HepG2 (cell line): Measurements from ENCODE around the gene VPS11. TPM values are rescaled to one million over a fixed set of nuclear protein-coding genes. Genes with fewer than 3 reads are reported as not detected.

Source experiments
- MEF2D ChIP-seq: sonication (generic); formaldehyde crosslinking; IDR thresholded peaks from 2 replicates; pipeline ENCODE4 v1.5.1; 2020; ENCODE audit warnings: mild to moderate bottlenecking, missing genetic modification reagents
- TBX3 ChIP-seq: fragments of 450-650 bp; IDR thresholded peaks from 2 replicates; pipeline ENCODE4 v1.6.1; 2017; ENCODE audit warnings: antibody characterized with exemption, mild to moderate bottlenecking, inconsistent platforms, borderline replicate concordance
- ZMAT3 ChIP-seq: sonication (generic); formaldehyde crosslinking; conservative IDR thresholded peaks from 2 replicates; pipeline ENCODE4 v1.7.0; 2021; ENCODE audit warnings: missing genetic modification reagents
- polyA plus RNA-seq, 8 experiments: library from polyadenylated mRNA; depleted of rRNA in 3 of 8; stranded (reverse) in 7 of 8; unstranded in 1 of 8; fragments of >200 nt; fragmentation: Illumina TruSeq in 4 of 8; extraction: Trizol in 4 of 8; gene quantifications; 2 replicates each; pipeline versions ENCODE4 v1.2.1 to v1.2.3, GENCODE V29; 2011 to 2016; ENCODE audit warnings: low read depth in 4 of 8, missing spikeins in 1 of 8, mixed read lengths in 1 of 8; ENCODE audit not compliant: insufficient read depth in 1 of 8
- total RNA-seq, 5 experiments: library from RNA; depleted of rRNA; stranded (reverse); fragments of >200 nt; fragmentation: Illumina TruSeq; extraction: Trizol; gene quantifications; 2 replicates each; pipeline ENCODE4 v1.2.3, GENCODE V29; 2016; ENCODE audit warnings: low read depth in 1 of 5
- TF ChIP-seq, protein P1 (sequence below), 2 experiments: fragments of 450-650 bp in 1 of 2; sonication (generic) in 1 of 2; formaldehyde crosslinking in 1 of 2; IDR thresholded peaks; 2 replicates each; pipeline versions ENCODE4 v1.6.1 to v1.8.0; 2016 to 2022; ENCODE audit warnings: antibody characterized with exemption in 1 of 2, mild to moderate bottlenecking in 1 of 2, missing genetic modification reagents in 1 of 2
- TF ChIP-seq, protein P2 (sequence below): sonication (generic); formaldehyde crosslinking; IDR thresholded peaks from 2 replicates; pipeline ENCODE4 v1.8.1; 2023; ENCODE audit warnings: mild to moderate bottlenecking, moderate library complexity, missing genetic modification reagents
- TF ChIP-seq, protein P3 (sequence below): sonication (generic); formaldehyde crosslinking; IDR thresholded peaks from 2 replicates; pipeline ENCODE4 v1.5.1; 2020; ENCODE audit warnings: missing genetic modification reagents, mild to moderate bottlenecking, borderline replicate concordance
- TF ChIP-seq, protein P4 (sequence below): sonication (generic); formaldehyde crosslinking; IDR thresholded peaks from 2 replicates; pipeline ENCODE4 v1.4.0; 2020; ENCODE audit warnings: missing genetic modification reagents
- TF ChIP-seq, protein P5 (sequence below): sonication (generic); formaldehyde crosslinking; conservative IDR thresholded peaks from 2 replicates; pipeline ENCODE4 v1.4.0; 2020; ENCODE audit warnings: missing genetic modification reagents

The VPS11 gene
- total and polyA plus RNA-seq, 2 of the 13 experiments (the other 11 are each of a cell fraction or from before 2014, with no cell fraction given), result 13.7 to 21.6 TPM

DNA sequence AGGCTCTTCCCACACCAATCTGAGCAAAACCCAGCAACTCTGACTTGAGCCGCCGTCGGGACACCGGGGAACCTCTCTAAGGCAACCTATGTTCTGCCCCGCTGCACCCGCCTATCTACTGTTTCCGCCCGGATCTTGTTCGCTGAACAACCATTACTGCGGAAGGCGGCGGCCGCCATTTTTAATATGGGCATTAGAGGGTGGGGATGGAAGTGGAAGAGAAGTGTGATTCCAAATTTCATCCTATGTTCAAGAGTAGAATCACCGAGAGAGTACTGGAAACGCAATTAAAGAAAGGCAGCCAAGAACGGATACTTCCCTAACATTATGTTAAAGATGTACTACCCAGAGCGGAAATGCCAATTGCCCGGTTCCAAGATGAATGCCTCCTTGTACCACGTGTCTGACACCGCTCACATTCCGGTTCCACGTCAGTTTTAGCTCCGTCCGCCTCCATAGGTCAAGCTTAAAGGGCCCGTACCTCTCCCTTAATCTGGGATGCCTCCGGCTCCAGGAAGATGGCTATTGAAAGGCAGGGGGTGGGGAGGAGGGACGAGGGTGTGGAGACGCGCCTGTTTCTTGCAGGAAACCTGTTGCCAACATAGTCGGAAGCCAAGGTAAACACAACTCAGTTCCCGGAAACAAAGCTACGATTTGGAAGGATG lies 34.3 kb downstream of the VPS11 start, which contains the start of gene DPAGT1 (continued):
- TF ChIP-seq, protein P1, sequence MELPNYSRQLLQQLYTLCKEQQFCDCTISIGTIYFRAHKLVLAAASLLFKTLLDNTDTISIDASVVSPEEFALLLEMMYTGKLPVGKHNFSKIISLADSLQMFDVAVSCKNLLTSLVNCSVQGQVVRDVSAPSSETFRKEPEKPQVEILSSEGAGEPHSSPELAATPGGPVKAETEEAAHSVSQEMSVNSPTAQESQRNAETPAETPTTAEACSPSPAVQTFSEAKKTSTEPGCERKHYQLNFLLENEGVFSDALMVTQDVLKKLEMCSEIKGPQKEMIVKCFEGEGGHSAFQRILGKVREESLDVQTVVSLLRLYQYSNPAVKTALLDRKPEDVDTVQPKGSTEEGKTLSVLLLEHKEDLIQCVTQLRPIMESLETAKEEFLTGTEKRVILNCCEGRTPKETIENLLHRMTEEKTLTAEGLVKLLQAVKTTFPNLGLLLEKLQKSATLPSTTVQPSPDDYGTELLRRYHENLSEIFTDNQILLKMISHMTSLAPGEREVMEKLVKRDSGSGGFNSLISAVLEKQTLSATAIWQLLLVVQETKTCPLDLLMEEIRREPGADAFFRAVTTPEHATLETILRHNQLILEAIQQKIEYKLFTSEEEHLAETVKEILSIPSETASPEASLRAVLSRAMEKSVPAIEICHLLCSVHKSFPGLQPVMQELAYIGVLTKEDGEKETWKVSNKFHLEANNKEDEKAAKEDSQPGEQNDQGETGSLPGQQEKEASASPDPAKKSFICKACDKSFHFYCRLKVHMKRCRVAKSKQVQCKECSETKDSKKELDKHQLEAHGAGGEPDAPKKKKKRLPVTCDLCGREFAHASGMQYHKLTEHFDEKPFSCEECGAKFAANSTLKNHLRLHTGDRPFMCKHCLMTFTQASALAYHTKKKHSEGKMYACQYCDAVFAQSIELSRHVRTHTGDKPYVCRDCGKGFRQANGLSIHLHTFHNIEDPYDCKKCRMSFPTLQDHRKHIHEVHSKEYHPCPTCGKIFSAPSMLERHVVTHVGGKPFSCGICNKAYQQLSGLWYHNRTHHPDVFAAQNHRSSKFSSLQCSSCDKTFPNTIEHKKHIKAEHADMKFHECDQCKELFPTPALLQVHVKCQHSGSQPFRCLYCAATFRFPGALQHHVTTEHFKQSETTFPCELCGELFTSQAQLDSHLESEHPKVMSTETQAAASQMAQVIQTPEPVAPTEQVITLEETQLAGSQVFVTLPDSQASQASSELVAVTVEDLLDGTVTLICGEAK (IDR thresholded peaks at IDR 0.05), result peak; percentile 48
- TF ChIP-seq, protein P1 (CRISPR knock-in tag; IDR thresholded peaks at IDR 0.05), result no peak
- TF ChIP-seq, protein P2, sequence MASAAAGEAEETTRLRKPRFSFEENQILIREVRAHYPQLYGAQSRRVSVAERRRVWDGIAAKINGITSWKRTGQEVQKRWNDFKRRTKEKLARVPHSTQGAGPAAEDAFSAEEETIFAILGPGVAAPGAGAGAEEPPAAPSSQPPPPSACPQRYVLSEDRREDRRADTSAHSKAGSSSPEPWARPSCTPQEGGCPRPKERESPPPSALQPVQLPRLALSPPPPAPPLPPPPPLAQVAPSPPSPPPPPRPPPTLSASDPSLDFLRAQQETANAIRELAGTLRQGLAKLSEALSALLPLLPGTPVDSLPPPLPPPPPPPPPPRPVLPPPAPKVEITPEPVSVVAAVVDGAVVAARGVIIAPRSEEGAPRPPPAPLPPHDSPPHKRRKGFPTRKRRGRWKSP (CRISPR knock-in tag), result no peak
- TF ChIP-seq MEF2D (CRISPR knock-in tag) (0 out of 2 replicates have a peak, but pooled peaks have one; percentile 41), TBX3 (peak; percentile 59; the same call in 1 of the 2 replicates), ZMAT3 (CRISPR knock-in tag) (no peak)
- TF ChIP-seq, protein P3, sequence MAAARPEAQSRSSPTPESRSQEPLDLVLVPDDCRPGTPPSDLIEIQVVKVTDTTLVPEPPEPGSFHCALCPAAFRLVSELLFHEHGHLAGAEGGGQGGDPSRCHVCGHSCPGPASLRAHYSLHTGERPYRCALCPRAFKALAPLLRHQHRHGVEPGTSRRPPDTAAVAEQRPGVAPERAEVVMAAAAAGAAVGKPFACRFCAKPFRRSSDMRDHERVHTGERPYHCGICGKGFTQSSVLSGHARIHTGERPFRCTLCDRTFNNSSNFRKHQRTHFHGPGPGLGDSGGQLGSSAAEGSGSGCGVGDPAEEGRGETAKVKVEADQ (CRISPR knock-in tag), result no peak
- TF ChIP-seq, protein P4, sequence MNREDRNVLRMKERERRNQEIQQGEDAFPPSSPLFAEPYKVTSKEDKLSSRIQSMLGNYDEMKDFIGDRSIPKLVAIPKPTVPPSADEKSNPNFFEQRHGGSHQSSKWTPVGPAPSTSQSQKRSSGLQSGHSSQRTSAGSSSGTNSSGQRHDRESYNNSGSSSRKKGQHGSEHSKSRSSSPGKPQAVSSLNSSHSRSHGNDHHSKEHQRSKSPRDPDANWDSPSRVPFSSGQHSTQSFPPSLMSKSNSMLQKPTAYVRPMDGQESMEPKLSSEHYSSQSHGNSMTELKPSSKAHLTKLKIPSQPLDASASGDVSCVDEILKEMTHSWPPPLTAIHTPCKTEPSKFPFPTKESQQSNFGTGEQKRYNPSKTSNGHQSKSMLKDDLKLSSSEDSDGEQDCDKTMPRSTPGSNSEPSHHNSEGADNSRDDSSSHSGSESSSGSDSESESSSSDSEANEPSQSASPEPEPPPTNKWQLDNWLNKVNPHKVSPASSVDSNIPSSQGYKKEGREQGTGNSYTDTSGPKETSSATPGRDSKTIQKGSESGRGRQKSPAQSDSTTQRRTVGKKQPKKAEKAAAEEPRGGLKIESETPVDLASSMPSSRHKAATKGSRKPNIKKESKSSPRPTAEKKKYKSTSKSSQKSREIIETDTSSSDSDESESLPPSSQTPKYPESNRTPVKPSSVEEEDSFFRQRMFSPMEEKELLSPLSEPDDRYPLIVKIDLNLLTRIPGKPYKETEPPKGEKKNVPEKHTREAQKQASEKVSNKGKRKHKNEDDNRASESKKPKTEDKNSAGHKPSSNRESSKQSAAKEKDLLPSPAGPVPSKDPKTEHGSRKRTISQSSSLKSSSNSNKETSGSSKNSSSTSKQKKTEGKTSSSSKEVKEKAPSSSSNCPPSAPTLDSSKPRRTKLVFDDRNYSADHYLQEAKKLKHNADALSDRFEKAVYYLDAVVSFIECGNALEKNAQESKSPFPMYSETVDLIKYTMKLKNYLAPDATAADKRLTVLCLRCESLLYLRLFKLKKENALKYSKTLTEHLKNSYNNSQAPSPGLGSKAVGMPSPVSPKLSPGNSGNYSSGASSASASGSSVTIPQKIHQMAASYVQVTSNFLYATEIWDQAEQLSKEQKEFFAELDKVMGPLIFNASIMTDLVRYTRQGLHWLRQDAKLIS (CRISPR knock-in tag), result no peak
- TF ChIP-seq, protein P5, sequence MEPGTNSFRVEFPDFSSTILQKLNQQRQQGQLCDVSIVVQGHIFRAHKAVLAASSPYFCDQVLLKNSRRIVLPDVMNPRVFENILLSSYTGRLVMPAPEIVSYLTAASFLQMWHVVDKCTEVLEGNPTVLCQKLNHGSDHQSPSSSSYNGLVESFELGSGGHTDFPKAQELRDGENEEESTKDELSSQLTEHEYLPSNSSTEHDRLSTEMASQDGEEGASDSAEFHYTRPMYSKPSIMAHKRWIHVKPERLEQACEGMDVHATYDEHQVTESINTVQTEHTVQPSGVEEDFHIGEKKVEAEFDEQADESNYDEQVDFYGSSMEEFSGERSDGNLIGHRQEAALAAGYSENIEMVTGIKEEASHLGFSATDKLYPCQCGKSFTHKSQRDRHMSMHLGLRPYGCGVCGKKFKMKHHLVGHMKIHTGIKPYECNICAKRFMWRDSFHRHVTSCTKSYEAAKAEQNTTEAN (CRISPR knock-in tag), result peak; percentile 2; the same call in 1 of the 2 replicates
